Thyroid gland (tissue), 4 donors: Measurements from ENCODE around the gene FBLN7. TPM values are rescaled to one million over a fixed set of nuclear protein-coding genes. Genes with fewer than 3 reads are reported as not detected.
A peak's percentile ranks its signal among the peaks of the same experiment; 100 is the strongest.
"Not testable (repeated sequence)": the region's sequence is repeated elsewhere in the genome, so short reads cannot be mapped to it uniquely, and the experiment has no call there.

ENCODE experiments used
- DNase-seq, 2 donors: peaks; one replicate each; pipeline ENCODE4 v3.0.0-alpha.2; 2019
- H3K27ac ChIP-seq, 3 donors: fragments of 200-600 bp; sonication (generic); 1 replicate in 2 of 3; 2 replicates in 1 of 3; pipeline ENCODE4 v1.5.1; 2016 to 2019; ENCODE audit warnings: mild to moderate bottlenecking in 1 of 3, moderate library complexity in 1 of 3
- H3K27me3 ChIP-seq: fragments of 200-600 bp; sonication (generic); one replicate; pipeline ENCODE4 v1.5.1; 2019
- H3K36me3 ChIP-seq, 2 donors: fragments of 200-600 bp; sonication (generic); one replicate each; pipeline ENCODE4 v1.5.1; 2016 to 2019
- H3K4me1 ChIP-seq, 2 donors: fragments of 200-600 bp; sonication (generic); one replicate each; pipeline ENCODE4 v1.5.1; 2017 to 2019
- H3K4me3 ChIP-seq, 3 donors: fragments of 200-600 bp; sonication (generic); replicated peaks in 1 of 3; 1 replicate in 2 of 3; 2 replicates in 1 of 3; pipeline ENCODE4 v1.5.1; 2016; ENCODE audit warnings: mild to moderate bottlenecking in 1 of 3
- H3K9me3 ChIP-seq: fragments of 200-600 bp; sonication (generic); one replicate; pipeline ENCODE4 v1.5.1; 2017
- POLR2A ChIP-seq, 2 donors: fragments of 450-650 bp; IDR thresholded peaks; one replicate each; pipeline ENCODE4 v1.6.1; 2017; ENCODE audit warnings: antibody characterized with exemption in 2 of 2, mild to moderate bottlenecking in 2 of 2, moderate library complexity in 1 of 2
- WGBS, 2 donors: methylation state at CpG; one replicate each; pipeline ENCODE4 v1.1.5; 2017; 5-methylcytosine and 5-hydroxymethylcytosine counted together
- intact Hi-C: fragments of 100-400 bp; cut with DNase I; formaldehyde crosslinking; loops from one replicate; pipeline ENCODE4 v1.15.1; 2023
- total RNA-seq, 4 donors: library from RNA; depleted of rRNA; stranded (reverse); fragments of >200 nt; gene quantifications; one replicate each; pipeline ENCODE4 v1.2.3, GENCODE V29; 2016
- TF ChIP-seq, protein P1 (sequence below), 6 experiments: fragments of 200-600 bp in 3 of 6; fragments of 450-650 bp in 3 of 6; sonication (generic) in 3 of 6; IDR thresholded peaks; one replicate each; pipeline ENCODE4 v1.5.1; 2016 to 2019; ENCODE audit warnings: antibody characterized with exemption in 6 of 6, mild to moderate bottlenecking in 2 of 6, inconsistent platforms in 1 of 6, moderate library complexity in 1 of 6

Gene FBLN7
- total RNA-seq, 4 donors from 2014 or later = 10.3 to 33.6 (median 16.4) TPM

DNA sequence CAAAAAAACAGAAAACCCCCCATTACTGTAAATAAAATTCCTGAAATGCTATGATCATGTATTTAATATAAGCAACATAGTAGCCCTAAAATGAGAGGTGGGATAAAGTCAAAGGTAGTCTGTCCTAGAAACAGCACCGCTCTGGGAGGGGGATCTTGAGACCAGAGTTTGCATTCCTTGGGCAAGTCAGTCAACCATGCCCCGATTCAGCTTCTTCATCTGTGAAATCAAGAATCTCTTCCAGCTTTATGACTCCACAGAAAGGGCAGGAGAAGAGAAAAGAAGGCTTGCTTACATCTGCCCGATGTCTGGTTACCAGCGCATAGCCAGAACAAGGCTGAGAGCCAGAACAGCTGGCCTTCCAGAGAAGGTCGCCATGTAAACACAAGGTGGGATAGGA is 2.1 kb upstream of the FBLN7 start:
- DNase-seq = peak; percentile 54 to 67
- H3K9me3 ChIP-seq = no peaks in the 10 kb centered on the region
- WGBS, 2 donors = 38 to 42% methylated on average over 5 of the region's 5 CpGs
- intact Hi-C loops = no loop called here
- no peaks in the 10 kb centered on the region for H3K27me3 ChIP-seq
- TF ChIP-seq, protein P1, sequence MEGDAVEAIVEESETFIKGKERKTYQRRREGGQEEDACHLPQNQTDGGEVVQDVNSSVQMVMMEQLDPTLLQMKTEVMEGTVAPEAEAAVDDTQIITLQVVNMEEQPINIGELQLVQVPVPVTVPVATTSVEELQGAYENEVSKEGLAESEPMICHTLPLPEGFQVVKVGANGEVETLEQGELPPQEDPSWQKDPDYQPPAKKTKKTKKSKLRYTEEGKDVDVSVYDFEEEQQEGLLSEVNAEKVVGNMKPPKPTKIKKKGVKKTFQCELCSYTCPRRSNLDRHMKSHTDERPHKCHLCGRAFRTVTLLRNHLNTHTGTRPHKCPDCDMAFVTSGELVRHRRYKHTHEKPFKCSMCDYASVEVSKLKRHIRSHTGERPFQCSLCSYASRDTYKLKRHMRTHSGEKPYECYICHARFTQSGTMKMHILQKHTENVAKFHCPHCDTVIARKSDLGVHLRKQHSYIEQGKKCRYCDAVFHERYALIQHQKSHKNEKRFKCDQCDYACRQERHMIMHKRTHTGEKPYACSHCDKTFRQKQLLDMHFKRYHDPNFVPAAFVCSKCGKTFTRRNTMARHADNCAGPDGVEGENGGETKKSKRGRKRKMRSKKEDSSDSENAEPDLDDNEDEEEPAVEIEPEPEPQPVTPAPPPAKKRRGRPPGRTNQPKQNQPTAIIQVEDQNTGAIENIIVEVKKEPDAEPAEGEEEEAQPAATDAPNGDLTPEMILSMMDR (IDR thresholded peaks at IDR 0.05) = no peak
- no peak for TF ChIP-seq POLR2A (IDR thresholded peaks at IDR 0.05)
- H3K4me1 ChIP-seq = peaks cover 27 to 28% of the 10 kb centered on the region in 2 donors
- H3K4me3 ChIP-seq = no peak overlapping the region
- H3K27ac ChIP-seq = peak overlapping the region; percentile 68 to 87 (median 79)
- no peaks in the 10 kb centered on the region for H3K36me3 ChIP-seq

DNA sequence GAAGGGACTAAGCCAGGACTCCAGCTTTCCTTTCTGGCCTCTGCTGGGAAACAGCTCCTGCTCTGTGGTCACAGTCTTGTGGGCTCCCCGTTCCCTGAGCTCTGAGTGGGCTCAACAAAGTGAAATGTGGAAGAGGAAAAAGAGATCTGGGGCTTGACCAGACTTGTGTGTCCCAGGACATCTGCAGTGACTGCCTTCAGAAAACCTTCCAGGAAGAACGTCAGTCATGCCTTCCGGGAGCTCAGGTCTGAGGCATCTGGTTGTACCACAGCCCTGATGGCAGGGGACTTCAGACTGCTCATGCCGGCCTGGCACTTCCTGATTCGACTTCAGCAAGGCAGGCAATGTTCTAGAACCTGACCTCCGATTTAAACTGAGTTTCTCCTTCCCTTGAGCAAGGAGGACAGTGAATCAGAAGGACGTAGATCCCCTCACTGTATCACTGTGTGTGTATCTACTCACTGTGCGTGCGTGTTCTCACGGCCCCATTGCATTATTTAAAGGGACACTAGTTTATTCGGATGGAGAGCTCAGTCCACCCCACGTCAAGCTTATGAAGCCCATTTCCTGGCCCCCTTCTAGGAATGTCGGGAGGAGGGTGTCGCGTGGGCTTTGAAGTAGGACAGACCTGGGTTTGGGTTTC is 548 bp upstream of the FBLN7 start:
- H3K4me1 ChIP-seq = peaks cover 27 to 28% of the 10 kb centered on the region in 2 donors
- no peaks in the 10 kb centered on the region for H3K9me3 ChIP-seq
- intact Hi-C loops = no loop called here
- peak overlapping the region; percentile 18 to 79 (median 68) for H3K27ac ChIP-seq
- H3K4me3 ChIP-seq = peak overlapping the region in 2 of 3 donors; percentile 36 to 62
- H3K36me3 ChIP-seq = no peaks in the 10 kb centered on the region
- TF ChIP-seq POLR2A (IDR thresholded peaks at IDR 0.05) = no peak
- TF ChIP-seq, protein P1 (IDR thresholded peaks at IDR 0.05) = no peak
- 29 to 41% methylated on average over 15 of the region's 15 CpGs for WGBS, 2 donors
- DNase-seq = peak; percentile 30 to 38
- no peaks in the 10 kb centered on the region for H3K27me3 ChIP-seq

- H3K36me3 ChIP-seq, intact Hi-C loops, H3K27me3 ChIP-seq, H3K9me3 ChIP-seq: not testable (repeated sequence)
- peak overlapping the region in 1 of 3 donors; percentile 62 for H3K4me3 ChIP-seq
- DNase-seq = peak in 1 of 2 donors; percentile 29
- 0 to 5% methylated on average over 4 to 12 of the region's 32 CpGs for WGBS, 2 donors
- peaks cover 27 to 28% of the 10 kb centered on the region in 2 donors for H3K4me1 ChIP-seq
- peak overlapping the region in 1 of 3 donors; percentile 79 for H3K27ac ChIP-seq
Observed at GRCh38 chr2:112139033-112139614, 939 bp downstream of the FBLN7 start.

DNA sequence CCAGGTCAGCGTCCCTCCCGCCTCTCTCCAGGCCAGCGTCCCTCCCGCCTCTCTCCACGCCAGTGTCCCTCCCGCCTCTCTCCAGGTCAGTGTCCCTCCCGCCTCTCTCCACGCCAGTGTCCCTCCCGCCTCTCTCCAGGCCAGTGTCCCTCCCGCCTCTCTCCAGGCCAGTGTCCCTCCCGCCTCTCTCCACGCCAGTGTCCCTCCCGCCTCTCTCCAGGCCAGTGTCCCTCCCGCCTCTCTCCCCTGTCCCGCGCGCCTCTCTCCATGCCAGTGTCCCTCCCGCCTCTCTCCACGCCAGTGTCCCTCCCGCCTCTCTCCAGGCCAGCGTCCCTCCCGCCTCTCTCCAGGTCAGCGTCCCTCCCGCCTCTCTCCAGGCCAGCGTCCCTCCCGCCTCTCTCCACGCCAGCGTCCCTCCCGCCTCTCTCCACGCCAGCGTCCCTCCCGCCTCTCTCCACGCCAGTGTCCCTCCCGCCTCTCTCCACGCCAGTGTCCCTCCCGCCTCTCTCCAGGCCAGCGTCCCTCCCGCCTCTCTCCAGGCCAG is 1.5 kb downstream of the FBLN7 start:
- H3K4me3 ChIP-seq = peak overlapping the region in 1 of 3 donors; percentile 9
- peaks cover 27 to 28% of the 10 kb centered on the region in 2 donors for H3K4me1 ChIP-seq
- peak; percentile 45 to 48 for DNase-seq
- peak overlapping the region; percentile 63 to 74 (median 68) for H3K27ac ChIP-seq
- H3K36me3 ChIP-seq, H3K9me3 ChIP-seq, H3K27me3 ChIP-seq, intact Hi-C loops: not testable (repeated sequence)
- 4 to 15% methylated on average over 15 to 18 of the region's 38 CpGs for WGBS, 2 donors

GRCh38 chr2:112140205-112140802 is 2.1 kb downstream of the FBLN7 start:
- Histone ChIP-seq H3K9me3 (no peaks in the 10 kb centered on the region), H3K4me1 (peaks cover 25 to 26% of the 10 kb centered on the region in 2 donors), H3K4me3 (peak overlapping the region in 1 of 3 donors; percentile 9), H3K27me3 (no peaks in the 10 kb centered on the region), H3K27ac (peak overlapping the region; percentile 63 to 74 (median 68)), H3K36me3 (no peaks in the 10 kb centered on the region)
- peak in 1 of 2 donors; percentile 23 for DNase-seq
- TF ChIP-seq, protein P1 (IDR thresholded peaks at IDR 0.05) = no peak
- no peak for TF ChIP-seq POLR2A (IDR thresholded peaks at IDR 0.05)
- 20 to 22% methylated on average over 30 of the region's 30 CpGs for WGBS, 2 donors
- intact Hi-C loops = no loop called here
